ENCODE results near the gene GPC6. TPM values are rescaled to one million over a fixed set of nuclear protein-coding genes. Genes with fewer than 3 reads are reported as not detected.

GPC6 gene
- total RNA-seq, 4 donors from 2014 or later = 6.7 to 67.2 (median 11.1) TPM

GRCh38 chr13:93356469-93356868, 129.9 kb downstream of the GPC6 start:
- no peak for TF ChIP-seq CTCF (IDR thresholded peaks at IDR 0.05)
- TF ChIP-seq POLR2A (IDR thresholded peaks at IDR 0.05) = no peak
- H3K4me1 ChIP-seq = no peaks in the 10 kb centered on the region
- H3K4me3 ChIP-seq = no peak overlapping the region
- intact Hi-C loops (cut with DNase I; ENCODE audit: low total_unique reads) = no loop called here
- H3K9me3 ChIP-seq = no peaks in the 10 kb centered on the region
- H3K36me3 ChIP-seq = no peaks in the 10 kb centered on the region
- H3K27ac ChIP-seq = no peak overlapping the region
- no peak for DNase-seq
- no peaks in the 10 kb centered on the region for H3K27me3 ChIP-seq

GRCh38 chr13:93360021-93360420, 133.4 kb downstream of the GPC6 start:
- no peak for DNase-seq

GRCh38 chr13:93361703-93362102, 135.1 kb downstream of the GPC6 start:
- intact Hi-C loops (cut with DNase I; ENCODE audit: low total_unique reads) = no loop called here
- no peak overlapping the region for H3K4me3 ChIP-seq
- H3K4me1 ChIP-seq = no peaks in the 10 kb centered on the region
- no peaks in the 10 kb centered on the region for H3K27me3 ChIP-seq
- TF ChIP-seq CTCF (IDR thresholded peaks at IDR 0.05) (no peak), POLR2A (IDR thresholded peaks at IDR 0.05) (no peak)
- no peak for DNase-seq
- H3K9me3 ChIP-seq = no peaks in the 10 kb centered on the region
- H3K36me3 ChIP-seq = no peaks in the 10 kb centered on the region
- H3K27ac ChIP-seq = no peak overlapping the region

More at GRCh38 chr13:93360021-93360420, 133.4 kb downstream of the GPC6 start:
- no peaks in the 10 kb centered on the region for H3K9me3 ChIP-seq
- no peak overlapping the region for H3K4me3 ChIP-seq
- no peaks in the 10 kb centered on the region for H3K27me3 ChIP-seq
- no peaks in the 10 kb centered on the region for H3K4me1 ChIP-seq
- H3K27ac ChIP-seq = no peak overlapping the region
- TF ChIP-seq POLR2A (IDR thresholded peaks at IDR 0.05) = no peak
- TF ChIP-seq CTCF (IDR thresholded peaks at IDR 0.05) = no peak
- intact Hi-C loops (cut with DNase I; ENCODE audit: low total_unique reads) = no loop called here
- no peaks in the 10 kb centered on the region for H3K36me3 ChIP-seq

- no peak for DNase-seq
- TF ChIP-seq CTCF (IDR thresholded peaks at IDR 0.05) (no peak), POLR2A (IDR thresholded peaks at IDR 0.05) (no peak)
- Histone ChIP-seq H3K27me3 (no peaks in the 10 kb centered on the region), H3K4me1 (no peaks in the 10 kb centered on the region), H3K4me3 (no peak overlapping the region), H3K27ac (no peak overlapping the region), H3K36me3 (no peaks in the 10 kb centered on the region), H3K9me3 (no peaks in the 10 kb centered on the region)
- intact Hi-C loops (cut with DNase I; ENCODE audit: low total_unique reads) = no loop called here
Measured at GRCh38 chr13:93364166-93364565, 137.6 kb downstream of the GPC6 start.

GRCh38 chr13:93368296-93368695, 141.7 kb downstream of the GPC6 start:
- Histone ChIP-seq H3K36me3 (no peaks in the 10 kb centered on the region), H3K27ac (no peak overlapping the region), H3K4me1 (no peaks in the 10 kb centered on the region), H3K27me3 (no peaks in the 10 kb centered on the region), H3K4me3 (no peak overlapping the region), H3K9me3 (no peaks in the 10 kb centered on the region)
- no peak for DNase-seq
- intact Hi-C loops (cut with DNase I; ENCODE audit: low total_unique reads) = no loop called here
- TF ChIP-seq CTCF (IDR thresholded peaks at IDR 0.05) (no peak), POLR2A (IDR thresholded peaks at IDR 0.05) (no peak)

All from uterus (tissue), 4 donors.